Uterus (tissue), 2 donors: ENCODE results near the gene KCNA4.

Experiments used
- CTCF ChIP-seq, 4 experiments: fragments of 200-600 bp in 2 of 4; fragments of 450-650 bp in 2 of 4; sonication (generic) in 2 of 4; IDR thresholded peaks; one replicate each; pipeline ENCODE4 v1.5.1; 2016 to 2019; ENCODE audit warnings: antibody characterized with exemption in 4 of 4, mild to moderate bottlenecking in 2 of 4, moderate library complexity in 1 of 4
- POLR2A ChIP-seq, 2 donors: fragments of 450-650 bp; IDR thresholded peaks; one replicate each; pipeline ENCODE4 v1.6.1; 2016; ENCODE audit warnings: antibody characterized with exemption in 2 of 2, mild to moderate bottlenecking in 1 of 2, moderate library complexity in 1 of 2

- TF ChIP-seq CTCF (IDR thresholded peaks at IDR 0.05) (no peak), POLR2A (IDR thresholded peaks at IDR 0.05) (no peak)
Observed at GRCh38 chr11:30059172-30059815, 42.5 kb upstream of the KCNA4 start.
